OCI-LY7 (cell line): Measurements from ENCODE around the gene GP1BB. TPM values are rescaled to one million over a fixed set of nuclear protein-coding genes. Genes with fewer than 3 reads are reported as not detected.

Experiments
- BruUV-seq: library from RNA; stranded (reverse); fragments of 400-500 nt; replicated peaks from 2 replicates; lab custom pipeline; 2021; lab: Mats Ljungman, UMichigan
- CTCF ChIA-PET: fragments of 300-600 bp; sonication (Branson Sonifier 250); formaldehyde crosslinking; loops from one replicate; lab custom pipeline; 2022; ENCODE audit warnings: antibody characterized with exemption; ENCODE audit not compliant: unreplicated experiment; lab: Charles Lee
- POLR2A ChIA-PET: fragments of 300-600 bp; sonication (Branson Sonifier 250); formaldehyde crosslinking; loops from one replicate; lab custom pipeline; 2022; ENCODE audit warnings: antibody characterized with exemption; lab: Charles Lee
- DNase-seq: peaks from one replicate; pipeline ENCODE4 v3.0.0-alpha.2; 2015; ENCODE audit warnings: low spot score
- H2AFZ ChIP-seq: fragments of 200-600 bp; sonication (generic), shearing (Covaris generic); 2 replicates; pipeline ENCODE4 v1.6.1; 2014; ENCODE audit warnings: mild to moderate bottlenecking, antibody characterized with exemption, low read length, moderate library complexity
- H3K27ac ChIP-seq: fragments of 200-600 bp; sonication (generic); 2 replicates; pipeline ENCODE4 v1.5.1; 2014; ENCODE audit warnings: mixed run types, low read depth, mild to moderate bottlenecking, moderate library complexity, low read length, inconsistent platforms; ENCODE audit not compliant: poor library complexity, severe bottlenecking
- H3K36me3 ChIP-seq: fragments of 200-600 bp; sonication (generic); 2 replicates; pipeline ENCODE4 v1.6.1; 2014; ENCODE audit warnings: mild to moderate bottlenecking, antibody characterized with exemption, low read length, moderate library complexity, mixed read lengths; ENCODE audit not compliant: insufficient read depth
- H3K4me1 ChIP-seq: fragments of 200-600 bp; sonication (generic); 2 replicates; pipeline ENCODE4 v1.5.1; 2014; ENCODE audit warnings: mild to moderate bottlenecking, low read length; ENCODE audit not compliant: insufficient read depth, poor library complexity, severe bottlenecking
- H3K4me2 ChIP-seq: fragments of 200-600 bp; sonication (generic); 2 replicates; pipeline ENCODE4 v1.6.1; 2014; ENCODE audit warnings: mild to moderate bottlenecking, low read length
- H3K4me3 ChIP-seq: fragments of 200-600 bp; sonication (generic); 2 replicates; pipeline ENCODE4 v1.5.1; 2014; ENCODE audit warnings: mild to moderate bottlenecking, low read depth, low read length; ENCODE audit not compliant: poor library complexity, severe bottlenecking
- H3K79me2 ChIP-seq: fragments of 200-600 bp; sonication (generic); 2 replicates; pipeline ENCODE4 v1.6.1; 2016; ENCODE audit warnings: low read depth, mild to moderate bottlenecking, low read length, moderate library complexity, mixed read lengths; ENCODE audit not compliant: insufficient read depth
- H3K9me2 ChIP-seq: fragments of 200-600 bp; sonication (generic); 2 replicates; pipeline ENCODE4 v1.6.1; 2016; ENCODE audit warnings: mild to moderate bottlenecking, low read length, mixed read lengths; ENCODE audit not compliant: insufficient read depth
- H3K9me3 ChIP-seq: fragments of 200-600 bp; sonication (generic); 2 replicates; pipeline ENCODE4 v1.6.1; 2014; ENCODE audit warnings: mild to moderate bottlenecking, mixed run types, low read length, mixed read lengths
- H4K20me1 ChIP-seq: fragments of 200-600 bp; sonication (generic); 2 replicates; pipeline ENCODE4 v1.6.1; 2014; ENCODE audit warnings: mild to moderate bottlenecking, antibody characterized with exemption, low read length, moderate library complexity, mixed read lengths; ENCODE audit not compliant: insufficient read depth
- CTCF ChIP-seq: fragments of 200-600 bp; sonication (generic); conservative IDR thresholded peaks from 2 replicates; pipeline ENCODE4 v1.5.1; 2014; ENCODE audit warnings: mild to moderate bottlenecking, antibody characterized with exemption, low read length, moderate library complexity, mixed read lengths
- EZH2phosphoT487 ChIP-seq: fragments of 200-600 bp; sonication (generic); IDR thresholded peaks from 2 replicates; pipeline ENCODE4 v1.6.1; 2018; ENCODE audit warnings: low read depth, borderline replicate concordance, mild to moderate bottlenecking, mixed run types, antibody characterized with exemption, low read length, moderate library complexity, mixed read lengths
- intact Hi-C: fragments of 100-400 bp; cut with micrococcal nuclease; formaldehyde crosslinking; loops from one replicate; pipeline ENCODE4 v1.10.0; 2022; ENCODE audit not compliant: unreplicated experiment
- total RNA-seq, 2 experiments: library from RNA; depleted of rRNA in 1 of 2; stranded (reverse); fragments of >200 nt in 1 of 2; shearing (Covaris generic) in 1 of 2; gene quantifications; 2 replicates each; pipeline ENCODE4 v1.2.3, GENCODE V29; 2014 to 2022

Gene GP1BB
- total RNA-seq, 2 experiments from 2014 or later = not detected

GRCh38 chr22:19715188-19715930 is 8.0 kb upstream of the GP1BB start:
- BruUV-seq = no TSS peak
- POLR2A ChIA-PET = no interaction called here
- Histone ChIP-seq H3K36me3 (no peaks in the 10 kb centered on the region), H3K79me2 (no peaks in the 10 kb centered on the region), H2AFZ (no peak overlapping the region), H4K20me1 (no peaks in the 10 kb centered on the region), H3K4me3 (no peak overlapping the region), H3K4me1 (no peaks in the 10 kb centered on the region), H3K9me2 (no peaks in the 10 kb centered on the region), H3K27ac (no peak overlapping the region), H3K4me2 (no peak overlapping the region), H3K9me3 (no peaks in the 10 kb centered on the region)
- intact Hi-C loops = no loop called here
- TF ChIP-seq CTCF (no peak), EZH2phosphoT487 (no peak)
- CTCF ChIA-PET = no interaction called here
- no peak for DNase-seq

- intact Hi-C loops = no loop called here
- no TSS peak for BruUV-seq
These were observed 7.1 kb upstream of the GP1BB start for GRCh38 chr22:19716041-19716828.

More at GRCh38 chr22:19716041-19716828, 7.1 kb upstream of the GP1BB start:
- ChIA-PET CTCF (no interaction called here), POLR2A (no interaction called here)
- Histone ChIP-seq H2AFZ (no peak overlapping the region), H3K9me3 (no peaks in the 10 kb centered on the region), H3K4me3 (no peak overlapping the region), H3K36me3 (no peaks in the 10 kb centered on the region), H3K4me1 (no peaks in the 10 kb centered on the region), H3K4me2 (no peak overlapping the region), H3K27ac (no peak overlapping the region), H3K9me2 (no peaks in the 10 kb centered on the region), H3K79me2 (no peaks in the 10 kb centered on the region), H4K20me1 (no peaks in the 10 kb centered on the region)
- DNase-seq = no peak
- TF ChIP-seq CTCF (no peak), EZH2phosphoT487 (no peak)
